Peyer's patch (tissue), 4 donors: ENCODE data around the gene OPRL1. TPM values are rescaled to one million over a fixed set of nuclear protein-coding genes. Genes with fewer than 3 reads are reported as not detected.

Source experiments
- DNase-seq, 3 donors: peaks; one replicate each; pipeline ENCODE4 v3.0.0-alpha.2; 2017 to 2019
- H3K27ac ChIP-seq, 4 donors: fragments of 200-600 bp; sonication (generic); one replicate each; pipeline ENCODE4 v1.5.1; 2016 to 2019
- H3K27me3 ChIP-seq, 2 donors: fragments of 200-600 bp; sonication (generic); one replicate each; pipeline ENCODE4 v1.5.1; 2019
- H3K36me3 ChIP-seq, 3 donors: fragments of 200-600 bp; sonication (generic); one replicate each; pipeline ENCODE4 v1.5.1; 2016 to 2019
- H3K4me1 ChIP-seq, 4 donors: fragments of 200-600 bp; sonication (generic); one replicate each; pipeline ENCODE4 v1.5.1; 2016 to 2019
- H3K4me3 ChIP-seq, 4 donors: fragments of 200-600 bp; sonication (generic); 1 replicate in 3 of 4; 2 replicates in 1 of 4; pipeline ENCODE4 v1.5.1; 2016 to 2019; ENCODE audit warnings: mild to moderate bottlenecking in 1 of 4
- H3K9me3 ChIP-seq, 4 donors: fragments of 200-600 bp; sonication (generic); one replicate each; pipeline ENCODE4 v1.5.1; 2016 to 2019; ENCODE audit warnings: mild to moderate bottlenecking in 1 of 4
- POLR2A ChIP-seq, 2 donors: fragments of 450-650 bp; IDR thresholded peaks; one replicate each; pipeline ENCODE4 v1.5.1; 2017; ENCODE audit warnings: antibody characterized with exemption in 2 of 2, mild to moderate bottlenecking in 2 of 2, moderate library complexity in 2 of 2
- total RNA-seq, 4 donors: library from RNA; depleted of rRNA; stranded (reverse); fragments of >200 nt; gene quantifications; one replicate each; pipeline ENCODE4 v1.1.0, GENCODE V29; 2016
- TF ChIP-seq, protein P1 (sequence below), 6 experiments: fragments of 450-650 bp in 4 of 6; fragments of 200-600 bp in 2 of 6; sonication (generic) in 1 of 6; IDR thresholded peaks; one replicate each; pipeline ENCODE4 v1.5.1; 2017 to 2019; ENCODE audit warnings: antibody characterized with exemption in 6 of 6, mild to moderate bottlenecking in 3 of 6, moderate library complexity in 1 of 6

OPRL1 gene
- under 1 TPM in 1 of 4 donors, not detected in 3; 0.27 TPM for total RNA-seq

GRCh38 chr20:64080013-64080812 lies at the start of gene OPRL1:
TSS of gene OPRL1 (plus strand) at chr20:64080082. CDS start at chr20:64092721, 12,639 bp downstream.
- H3K4me1 ChIP-seq = peaks cover 0 to 40% (median 22%) of the 10 kb centered on the region in 4 donors
- H3K27me3 ChIP-seq = peaks cover 0 to 15% of the 10 kb centered on the region in 2 donors
- DNase-seq = peak in 1 of 3 donors; percentile 67
- TF ChIP-seq, protein P1, sequence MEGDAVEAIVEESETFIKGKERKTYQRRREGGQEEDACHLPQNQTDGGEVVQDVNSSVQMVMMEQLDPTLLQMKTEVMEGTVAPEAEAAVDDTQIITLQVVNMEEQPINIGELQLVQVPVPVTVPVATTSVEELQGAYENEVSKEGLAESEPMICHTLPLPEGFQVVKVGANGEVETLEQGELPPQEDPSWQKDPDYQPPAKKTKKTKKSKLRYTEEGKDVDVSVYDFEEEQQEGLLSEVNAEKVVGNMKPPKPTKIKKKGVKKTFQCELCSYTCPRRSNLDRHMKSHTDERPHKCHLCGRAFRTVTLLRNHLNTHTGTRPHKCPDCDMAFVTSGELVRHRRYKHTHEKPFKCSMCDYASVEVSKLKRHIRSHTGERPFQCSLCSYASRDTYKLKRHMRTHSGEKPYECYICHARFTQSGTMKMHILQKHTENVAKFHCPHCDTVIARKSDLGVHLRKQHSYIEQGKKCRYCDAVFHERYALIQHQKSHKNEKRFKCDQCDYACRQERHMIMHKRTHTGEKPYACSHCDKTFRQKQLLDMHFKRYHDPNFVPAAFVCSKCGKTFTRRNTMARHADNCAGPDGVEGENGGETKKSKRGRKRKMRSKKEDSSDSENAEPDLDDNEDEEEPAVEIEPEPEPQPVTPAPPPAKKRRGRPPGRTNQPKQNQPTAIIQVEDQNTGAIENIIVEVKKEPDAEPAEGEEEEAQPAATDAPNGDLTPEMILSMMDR (IDR thresholded peaks at IDR 0.05) = no peak
- no peak for TF ChIP-seq POLR2A (IDR thresholded peaks at IDR 0.05)
- H3K4me3 ChIP-seq = peak within 1 kb of the TSS; percentile 63 to 81 (median 75)
- H3K27ac ChIP-seq = peak within 1 kb of the TSS; percentile 73 to 95 (median 82)
- H3K36me3 ChIP-seq = peaks cover 0 to 5% (median 0%) of the 10 kb centered on the region in 3 donors
- H3K9me3 ChIP-seq = no peaks in the 10 kb centered on the region

DNA sequence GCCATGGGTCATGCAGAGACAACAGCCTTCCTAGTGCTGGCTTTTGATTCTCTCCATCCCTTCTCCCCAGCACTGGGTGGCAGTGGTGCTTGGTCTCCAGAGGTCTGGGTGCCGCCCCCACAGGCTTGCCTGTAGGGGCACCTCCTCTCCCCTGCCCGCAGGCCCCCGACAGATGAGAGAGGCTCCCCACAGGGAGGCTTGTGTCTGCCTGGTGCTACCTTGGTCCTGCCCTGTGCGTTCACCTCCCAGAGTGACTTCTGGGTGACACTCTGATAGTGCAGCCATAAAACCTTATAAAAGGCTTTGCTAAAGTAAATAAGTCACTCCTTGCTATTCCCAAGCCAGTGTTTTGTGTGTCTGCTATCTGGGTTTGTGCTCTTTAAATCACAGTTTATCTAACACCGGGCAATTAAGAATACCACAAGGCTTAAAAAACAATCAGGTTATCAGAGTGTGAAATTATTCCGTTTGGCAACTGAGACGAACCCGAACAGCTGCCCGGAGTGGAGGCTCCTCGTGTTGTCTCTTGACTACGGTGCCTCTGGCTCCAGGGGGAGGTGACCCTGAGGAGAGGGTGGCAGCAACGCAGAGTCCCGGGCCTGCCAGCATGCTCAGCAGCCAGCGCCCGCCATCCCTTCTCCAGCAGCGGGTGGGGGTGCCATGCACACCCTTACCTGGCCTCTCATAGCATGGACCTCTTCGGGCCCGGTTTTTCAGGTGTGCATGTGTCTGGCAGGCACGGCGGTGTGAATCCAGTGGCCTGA lies 49.3 kb upstream of the OPRL1 start:
- TF ChIP-seq, protein P1 (IDR thresholded peaks at IDR 0.05) = no peak
- TF ChIP-seq POLR2A (IDR thresholded peaks at IDR 0.05) = no peak
- no peak overlapping the region for H3K27ac ChIP-seq
- no peak for DNase-seq
- H3K4me3 ChIP-seq = no peak overlapping the region
- no peaks in the 10 kb centered on the region for H3K27me3 ChIP-seq
- H3K9me3 ChIP-seq = no peaks in the 10 kb centered on the region
- peaks cover 0 to 98% (median 10%) of the 10 kb centered on the region in 3 donors for H3K36me3 ChIP-seq
- no peaks in the 10 kb centered on the region for H3K4me1 ChIP-seq

DNA sequence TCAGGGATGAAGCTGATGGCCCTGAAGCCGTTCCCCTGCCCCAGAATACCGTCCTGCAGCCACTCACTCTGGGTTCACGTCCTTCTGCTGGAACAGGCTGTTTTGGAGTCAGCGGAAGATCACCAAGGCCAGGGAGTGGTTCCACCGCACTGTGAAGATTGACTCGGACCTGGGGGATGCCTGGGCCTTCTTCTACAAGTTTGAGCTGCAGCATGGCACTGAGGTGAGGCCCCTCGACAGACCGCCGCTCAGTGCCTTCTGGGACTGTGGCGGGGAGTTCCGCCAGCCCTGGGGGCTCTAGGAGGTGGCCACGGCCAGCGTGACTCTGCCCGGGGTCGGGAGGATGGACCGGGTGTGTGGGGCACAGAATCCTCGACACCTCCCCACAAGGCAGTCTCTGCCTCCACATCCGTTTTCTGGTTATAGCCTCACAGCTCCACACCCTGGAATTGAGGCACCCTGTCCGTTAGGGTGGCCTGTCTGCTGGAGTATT lies 48.0 kb upstream of the OPRL1 start:
- no peak for DNase-seq
- Histone ChIP-seq H3K4me1 (peaks cover 0 to 7% (median 0%) of the 10 kb centered on the region in 4 donors), H3K27ac (no peak overlapping the region), H3K4me3 (no peak overlapping the region), H3K27me3 (peaks cover 0 to 9% of the 10 kb centered on the region in 2 donors), H3K36me3 (peaks cover 0 to 86% (median 10%) of the 10 kb centered on the region in 3 donors), H3K9me3 (no peaks in the 10 kb centered on the region)
- TF ChIP-seq, protein P1 (IDR thresholded peaks at IDR 0.05) = no peak
- TF ChIP-seq POLR2A (IDR thresholded peaks at IDR 0.05) = no peak

- Histone ChIP-seq H3K27me3 (peaks cover 0 to 19% of the 10 kb centered on the region in 2 donors), H3K4me1 (peaks cover 0 to 18% (median 3%) of the 10 kb centered on the region in 4 donors), H3K9me3 (no peaks in the 10 kb centered on the region), H3K36me3 (peaks cover 0 to 75% (median 10%) of the 10 kb centered on the region in 3 donors), H3K27ac (no peak overlapping the region), H3K4me3 (no peak overlapping the region)
- TF ChIP-seq, protein P1 (IDR thresholded peaks at IDR 0.05) = no peak
- no peak for TF ChIP-seq POLR2A (IDR thresholded peaks at IDR 0.05)
- DNase-seq = no peak
Observed at GRCh38 chr20:64032706-64033624, 46.9 kb upstream of the OPRL1 start.
